Neutrophil (primary cell): ENCODE results near the gene STX16.

Experiments used
- H3K27ac ChIP-seq: fragments of 200-600 bp; sonication (generic); 2 replicates; pipeline ENCODE4 v1.5.1; 2016; ENCODE audit warnings: mild to moderate bottlenecking, moderate library complexity
- H3K27me3 ChIP-seq: fragments of 200-600 bp; sonication (generic); 2 replicates; pipeline ENCODE4 v1.6.0; 2016; ENCODE audit warnings: mild to moderate bottlenecking
- H3K36me3 ChIP-seq: fragments of 200-600 bp; sonication (generic); 2 replicates; pipeline ENCODE4 v1.5.1; 2017
- H3K4me1 ChIP-seq, 2 experiments: fragments of 200-600 bp in 1 of 2; sonication (generic) in 1 of 2; 1 replicate in 1 of 2; 2 replicates in 1 of 2; pipeline versions ENCODE4 v1.5.1 to v1.6.1; 2013 to 2016; ENCODE audit warnings: low read depth in 1 of 2, low read length in 1 of 2, mild to moderate bottlenecking in 1 of 2, moderate library complexity in 1 of 2; ENCODE audit not compliant: control insufficient read depth in 1 of 2, insufficient read depth in 1 of 2
- H3K4me3 ChIP-seq, 2 experiments: fragments of 200-600 bp in 1 of 2; sonication (generic) in 1 of 2; 1 replicate in 1 of 2; 2 replicates in 1 of 2; pipeline ENCODE4 v1.5.1; 2013 to 2016; ENCODE audit warnings: low read depth in 1 of 2, low read length in 1 of 2, mild to moderate bottlenecking in 1 of 2, moderate library complexity in 1 of 2
- H3K9me3 ChIP-seq: fragments of 200-600 bp; sonication (generic); 2 replicates; pipeline ENCODE4 v1.5.1; 2016
- CTCF ChIP-seq: fragments of 200-600 bp; sonication (generic); IDR thresholded peaks from 2 replicates; pipeline ENCODE4 v1.5.1; 2016; ENCODE audit warnings: antibody characterized with exemption

STX16 gene

GRCh38 chr20:58606184-58606583, 44.9 kb upstream of the STX16 start:
- Histone ChIP-seq H3K9me3 (no peaks in the 10 kb centered on the region), H3K36me3 (no peaks in the 10 kb centered on the region), H3K27ac (no peak overlapping the region), H3K4me1 (no peaks in the 10 kb centered on the region), H3K4me3 (no peak overlapping the region), H3K27me3 (no peaks in the 10 kb centered on the region)
- TF ChIP-seq CTCF, result no peak

- TF ChIP-seq CTCF, result no peak
- Histone ChIP-seq H3K4me3 (no peak overlapping the region), H3K36me3 (no peaks in the 10 kb centered on the region), H3K27me3 (no peaks in the 10 kb centered on the region), H3K9me3 (no peaks in the 10 kb centered on the region), H3K27ac (no peak overlapping the region), H3K4me1 (no peaks in the 10 kb centered on the region)
Measured at GRCh38 chr20:58608096-58608840, 42.8 kb upstream of the STX16 start.

- no peaks in the 10 kb centered on the region for H3K27me3 ChIP-seq
- TF ChIP-seq CTCF, result no peak
- no peak overlapping the region for H3K4me3 ChIP-seq
- H3K36me3 ChIP-seq, result no peaks in the 10 kb centered on the region
- H3K27ac ChIP-seq, result no peak overlapping the region
- H3K4me1 ChIP-seq, result no peaks in the 10 kb centered on the region
- H3K9me3 ChIP-seq, result no peaks in the 10 kb centered on the region
Measured at GRCh38 chr20:58609026-58609425, 42.1 kb upstream of the STX16 start.

GRCh38 chr20:58610071-58610800, 40.8 kb upstream of the STX16 start:
- Histone ChIP-seq H3K4me1 (no peaks in the 10 kb centered on the region), H3K27ac (no peak overlapping the region), H3K4me3 (no peak overlapping the region), H3K9me3 (no peaks in the 10 kb centered on the region), H3K27me3 (no peaks in the 10 kb centered on the region), H3K36me3 (no peaks in the 10 kb centered on the region)
- TF ChIP-seq CTCF, result no peak

GRCh38 chr20:58610811-58611210, 40.3 kb upstream of the STX16 start:
- TF ChIP-seq CTCF, result no peak
- Histone ChIP-seq H3K4me3 (no peak overlapping the region), H3K36me3 (no peaks in the 10 kb centered on the region), H3K4me1 (no peaks in the 10 kb centered on the region), H3K9me3 (no peaks in the 10 kb centered on the region), H3K27ac (no peak overlapping the region), H3K27me3 (no peaks in the 10 kb centered on the region)
